A549 (cell line): ENCODE measurements around the gene IDH2. TPM values are rescaled to one million over a fixed set of nuclear protein-coding genes. Genes with fewer than 3 reads are reported as not detected.

Source experiments
- ATAC-seq, 2 experiments: fragments of 200-7000 bp in 1 of 2; fragments of >200 bp in 1 of 2; cut with Nextera tagmentation in 1 of 2; cut with Tn5 transposase in 1 of 2; 3 replicates each; pipeline versions ENCODE4 v1.8.0 to v1.9.1; 2018 to 2020; ENCODE audit warnings: mild to moderate bottlenecking in 1 of 2, moderate library complexity in 1 of 2
- CTCF ChIA-PET: fragments of 300-600 bp; sonication (Branson Sonifier 250); formaldehyde crosslinking; extraction: SDS; loops from one replicate; lab custom pipeline; 2021; ENCODE audit warnings: antibody characterized with exemption, inconsistent platforms; lab: Yijun Ruan, JAX
- POLR2A ChIA-PET: fragments of 350-600 bp; formaldehyde crosslinking; extraction: SDS; loops from one replicate; lab custom pipeline; 2021; ENCODE audit warnings: antibody characterized with exemption, inconsistent platforms; lab: Yijun Ruan, JAX
- DNase-seq, 2 experiments: peaks; one replicate each; pipeline versions ENCODE4 v3.0.0 to v3.0.0-alpha.2; 2011 to 2016; ENCODE audit warnings: low read depth in 1 of 2, low spot score in 1 of 2
- FAIRE-seq: peaks from 2 replicates; lab custom pipeline; 2011; peaks lifted over from hg19 to GRCh38; lab: Jason Lieb, UNC
- H3K27ac ChIP-seq, 2 experiments: fragments of >200 bp; sonication (Bioruptor Twin); formaldehyde crosslinking; 3 replicates each; pipeline ENCODE4 v1.5.1; 2016 to 2017
- H3K4me1 ChIP-seq: fragments of >200 bp; sonication (Bioruptor Twin); formaldehyde crosslinking; 3 replicates; pipeline ENCODE4 v1.6.1; 2016
- H3K4me2 ChIP-seq: fragments of >200 bp; sonication (Bioruptor Twin); formaldehyde crosslinking; 3 replicates; pipeline ENCODE4 v1.6.1; 2016
- H3K4me3 ChIP-seq: fragments of >200 bp; sonication (Bioruptor Twin); formaldehyde crosslinking; 3 replicates; pipeline ENCODE4 v1.5.1; 2016
- H3K9me3 ChIP-seq: fragments of >200 bp; sonication (Bioruptor Twin); formaldehyde crosslinking; 3 replicates; pipeline ENCODE4 v1.6.1; 2016
- CBX8 ChIP-seq: fragments of 200-600 bp; sonication (generic); IDR thresholded peaks from 2 replicates; pipeline ENCODE4 v1.6.1; 2016
- FOSB ChIP-seq: fragments of 250-450 bp; sonication (Bioruptor Pico); IDR thresholded peaks from 2 replicates; pipeline ENCODE4 v1.5.0; 2020; ENCODE audit warnings: mild to moderate bottlenecking, moderate library complexity
- GATA3 ChIP-seq: IDR thresholded peaks from 2 replicates; pipeline ENCODE4 v1.6.1; 2012; ENCODE audit warnings: borderline replicate concordance
- HDAC2 ChIP-seq: fragments of 200-600 bp; sonication (generic); IDR thresholded peaks from 2 replicates; pipeline ENCODE4 v1.6.1; 2016
- HEYL ChIP-seq: fragments of 250-450 bp; sonication (Bioruptor Pico); IDR thresholded peaks from 2 replicates; pipeline ENCODE4 v1.8.0; 2021; ENCODE audit warnings: mild to moderate bottlenecking, moderate library complexity
- HOXA7 ChIP-seq: fragments of 250-450 bp; sonication (Bioruptor Pico); IDR thresholded peaks from 2 replicates; pipeline ENCODE4 v1.5.0; 2020; ENCODE audit warnings: mild to moderate bottlenecking, moderate library complexity
- HOXB13 ChIP-seq: fragments of 250-450 bp; sonication (Bioruptor Pico); IDR thresholded peaks from 2 replicates; pipeline ENCODE4 v1.5.0; 2020; ENCODE audit warnings: low read depth, mild to moderate bottlenecking, moderate library complexity
- JUN ChIP-seq, 2 experiments: fragments of >200 bp; sonication (Bioruptor Twin); formaldehyde crosslinking; IDR thresholded peaks; 2 replicates in 1 of 2; 3 replicates in 1 of 2; pipeline ENCODE4 v1.6.1; 2016 to 2017
- MYC ChIP-seq: IDR thresholded peaks from 2 replicates; pipeline ENCODE4 v1.6.1; 2012; ENCODE audit warnings: mild to moderate bottlenecking, inconsistent platforms, low read length, improper control_type of control experiment, borderline replicate concordance
- RFX5 ChIP-seq: fragments of 450-650 bp; IDR thresholded peaks from 2 replicates; pipeline ENCODE4 v1.7.1; 2014; ENCODE audit warnings: antibody characterized with exemption, mild to moderate bottlenecking, moderate library complexity
- RNF2 ChIP-seq: fragments of 200-600 bp; sonication (generic); IDR thresholded peaks from 2 replicates; pipeline ENCODE4 v1.6.1; 2016; ENCODE audit warnings: low read depth, mild to moderate bottlenecking, antibody characterized with exemption, moderate library complexity, borderline replicate concordance
- SREBF2 ChIP-seq: fragments of 450-650 bp; IDR thresholded peaks from 2 replicates; pipeline ENCODE4 v1.6.1; 2014; ENCODE audit warnings: mild to moderate bottlenecking, moderate library complexity
- ZC3H11A ChIP-seq: fragments of 450-650 bp; IDR thresholded peaks from 2 replicates; pipeline ENCODE4 v1.6.1; 2014; ENCODE audit warnings: antibody characterized with exemption, mild to moderate bottlenecking
- ZFP36 ChIP-seq: fragments of 450-650 bp; IDR thresholded peaks from 2 replicates; pipeline ENCODE4 v1.6.1; 2014; ENCODE audit warnings: borderline replicate concordance; ENCODE audit not compliant: partially characterized antibody
- WGBS: methylation state at CpG from one replicate; pipeline ENCODE4 v1.1.6; 2017; ENCODE audit errors: missing lambda C conversion rate; 5-methylcytosine and 5-hydroxymethylcytosine counted together
- polyA plus RNA-seq, 4 experiments: library from polyadenylated mRNA; depleted of rRNA in 3 of 4; stranded (reverse); fragments of >200 nt; fragmentation: RNase III in 1 of 4; extraction: RNeasy Plus Mini Kit Qiagen cat#74134 plus additional on column Dnase treatment in 1 of 4; gene quantifications; 2 replicates in 3 of 4; 3 replicates in 1 of 4; pipeline ENCODE4 v1.2.3, GENCODE V29; 2011 to 2017
- TF ChIP-seq, protein P1 (sequence below): fragments of 450-650 bp; IDR thresholded peaks from 2 replicates; pipeline ENCODE4 v1.6.1; 2014; ENCODE audit warnings: antibody characterized with exemption
- TF ChIP-seq, protein P2 (sequence below): fragments of 150-350 bp; IDR thresholded peaks from 2 replicates; pipeline ENCODE4 v1.6.1; 2014; ENCODE audit warnings: low read depth, mild to moderate bottlenecking, low read length
- TF ChIP-seq, protein P3 (sequence below): IDR thresholded peaks from 2 replicates; pipeline ENCODE4 v1.6.1; 2012; ENCODE audit warnings: low read depth, borderline replicate concordance
- TF ChIP-seq, protein P4 (sequence below): IDR thresholded peaks from 2 replicates; pipeline ENCODE4 v1.6.1; 2012

The IDH2 gene
- polyA plus RNA-seq, 2 of the 4 experiments (the other 2 are of a cell fraction): 31.8 to 32.8 TPM

DNA sequence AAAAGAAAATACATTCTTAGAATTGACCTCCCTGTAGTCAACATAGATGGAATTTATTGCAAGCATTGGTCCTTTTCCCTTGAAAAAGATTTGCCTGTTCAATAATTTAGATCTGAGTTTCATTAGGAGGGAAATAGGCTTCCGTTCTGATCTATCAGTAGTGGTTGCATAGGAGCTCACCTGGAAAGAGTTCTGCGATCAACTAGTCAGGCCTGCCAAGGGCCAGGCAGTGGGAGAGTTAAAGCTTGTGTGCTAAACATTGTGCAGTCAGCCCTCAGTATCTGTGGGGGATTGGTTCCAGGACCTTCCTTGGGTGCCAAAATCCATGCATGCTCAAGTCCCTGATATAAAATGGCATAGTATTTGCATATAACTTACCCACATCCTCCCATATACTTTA is 29.6 kb upstream of the IDH2 start:
- no peak overlapping the region for H3K27ac ChIP-seq
- ATAC-seq (no peak), FAIRE-seq (no peak)
- H3K4me1 ChIP-seq: peaks cover 4% of the 10 kb centered on the region
- 95% methylated on average over 2 of the region's 2 CpGs for WGBS
- H3K4me2 ChIP-seq: no peak overlapping the region
- TF ChIP-seq, protein P1, sequence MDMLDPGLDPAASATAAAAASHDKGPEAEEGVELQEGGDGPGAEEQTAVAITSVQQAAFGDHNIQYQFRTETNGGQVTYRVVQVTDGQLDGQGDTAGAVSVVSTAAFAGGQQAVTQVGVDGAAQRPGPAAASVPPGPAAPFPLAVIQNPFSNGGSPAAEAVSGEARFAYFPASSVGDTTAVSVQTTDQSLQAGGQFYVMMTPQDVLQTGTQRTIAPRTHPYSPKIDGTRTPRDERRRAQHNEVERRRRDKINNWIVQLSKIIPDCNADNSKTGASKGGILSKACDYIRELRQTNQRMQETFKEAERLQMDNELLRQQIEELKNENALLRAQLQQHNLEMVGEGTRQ: no peak
- TF ChIP-seq ZFP36: no peak
- TF ChIP-seq CBX8: no peak
- no peak for TF ChIP-seq HDAC2
- TF ChIP-seq FOSB (CRISPR knock-in tag): no peak
- no peak for TF ChIP-seq GATA3
- no peak for TF ChIP-seq RFX5
- TF ChIP-seq HOXA7 (CRISPR knock-in tag): no peak
- TF ChIP-seq, all 56 proteins: peak for 0
- no peak overlapping the region for H3K4me3 ChIP-seq
- CTCF ChIA-PET: interaction anchor here (0.6 to 1.8 kb wide), 3 partner anchors 10 to 285 kb away, joined by 3 to 8 read pairs (median 3); no protein-coding TSS in a partner anchor
- POLR2A ChIA-PET: no interaction called here
- DNase-seq: no peak
- H3K9me3 ChIP-seq: no peaks in the 10 kb centered on the region

DNA sequence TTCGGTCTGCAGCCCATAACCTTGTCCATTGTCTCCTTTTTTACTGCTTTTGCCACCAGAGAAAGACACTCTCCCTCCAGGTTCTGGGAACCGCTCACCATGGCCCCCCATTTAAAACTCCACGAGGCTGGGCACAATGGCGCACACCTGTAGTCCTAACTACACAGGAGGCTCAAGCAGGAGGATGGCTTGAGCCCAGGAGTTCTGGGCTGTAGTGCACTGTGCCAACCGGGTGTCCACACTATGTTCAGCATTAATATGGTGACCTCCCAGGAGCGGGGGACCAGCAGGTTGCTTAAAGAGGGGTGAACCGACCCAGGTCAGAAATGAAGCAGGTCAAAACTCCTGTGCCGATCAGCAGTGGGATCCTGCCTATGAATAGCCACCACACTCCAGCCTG is 28.0 kb upstream of the IDH2 start:
- TF ChIP-seq, protein P2, sequence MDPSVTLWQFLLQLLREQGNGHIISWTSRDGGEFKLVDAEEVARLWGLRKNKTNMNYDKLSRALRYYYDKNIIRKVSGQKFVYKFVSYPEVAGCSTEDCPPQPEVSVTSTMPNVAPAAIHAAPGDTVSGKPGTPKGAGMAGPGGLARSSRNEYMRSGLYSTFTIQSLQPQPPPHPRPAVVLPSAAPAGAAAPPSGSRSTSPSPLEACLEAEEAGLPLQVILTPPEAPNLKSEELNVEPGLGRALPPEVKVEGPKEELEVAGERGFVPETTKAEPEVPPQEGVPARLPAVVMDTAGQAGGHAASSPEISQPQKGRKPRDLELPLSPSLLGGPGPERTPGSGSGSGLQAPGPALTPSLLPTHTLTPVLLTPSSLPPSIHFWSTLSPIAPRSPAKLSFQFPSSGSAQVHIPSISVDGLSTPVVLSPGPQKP: no peak
- no peak for TF ChIP-seq GATA3
- DNase-seq (no peak), FAIRE-seq (no peak), ATAC-seq (no peak)
- POLR2A ChIA-PET: no interaction called here
- H3K4me3 ChIP-seq: no peak overlapping the region
- 78% methylated on average over 8 of the region's 8 CpGs for WGBS
- H3K4me1 ChIP-seq: peaks cover 14% of the 10 kb centered on the region
- CTCF ChIA-PET: no interaction called here
- H3K9me3 ChIP-seq: no peaks in the 10 kb centered on the region
- no peak overlapping the region for H3K27ac ChIP-seq
- no peak overlapping the region for H3K4me2 ChIP-seq

DNA sequence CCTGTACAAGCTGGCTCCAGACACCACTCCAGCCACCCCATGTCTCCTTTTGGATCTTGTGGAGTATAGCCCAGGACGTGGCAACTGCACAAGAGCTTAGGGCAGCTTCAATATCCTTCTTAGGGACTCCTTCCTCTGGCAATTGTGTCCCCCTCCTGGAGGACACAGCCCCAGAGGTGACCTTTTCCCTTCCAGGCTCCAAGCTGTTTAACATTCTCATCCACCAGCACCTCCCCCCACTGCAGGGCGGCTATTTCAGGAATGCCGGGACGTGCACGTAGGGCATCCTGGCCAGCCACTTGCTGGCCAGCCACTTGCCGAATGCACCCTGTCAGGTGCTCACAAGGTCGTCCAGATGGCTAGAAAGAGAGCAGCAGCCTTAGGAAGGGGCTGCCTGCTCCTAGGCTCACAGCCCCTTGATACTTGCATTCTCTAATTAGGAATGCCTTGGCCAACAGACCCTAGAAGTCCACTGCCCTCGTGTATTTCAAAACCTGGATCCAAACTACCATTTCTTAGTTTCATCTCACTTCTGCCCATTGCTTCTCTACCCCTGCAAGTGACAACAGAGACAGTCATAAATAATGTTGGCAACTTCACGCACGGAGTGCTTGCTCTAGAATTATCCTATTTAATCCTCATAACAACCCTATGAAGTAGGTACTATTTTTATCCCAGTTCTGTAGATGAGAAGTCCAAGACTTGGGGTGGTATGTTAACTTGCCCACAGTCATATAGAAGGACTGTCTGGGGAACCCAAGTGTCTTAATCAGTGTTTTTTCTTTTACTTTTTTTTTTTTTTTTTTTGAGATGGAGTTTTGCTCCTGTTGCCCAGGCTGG is 24.5 kb upstream of the IDH2 start:
- Histone ChIP-seq H3K27ac (peak overlapping the region in 1 of 2 experiments; percentile 56; a peak in 3 of 6 replicates), H3K4me2 (peak overlapping the region; percentile 49), H3K4me1 (peaks cover 14% of the 10 kb centered on the region)
- CTCF ChIA-PET: interaction anchor here (0.5 to 2.7 kb wide), 7 partner anchors 15 to 134 kb away, joined by 3 to 11 read pairs (median 4); partner anchors contain the start of gene IDH2
- no peak for FAIRE-seq
- POLR2A ChIA-PET: no interaction called here
- WGBS: 28% methylated on average over 10 of the region's 10 CpGs
- no peak for TF ChIP-seq FOSB (CRISPR knock-in tag)
- no peak for TF ChIP-seq RNF2
- TF ChIP-seq ZC3H11A: no peak
- TF ChIP-seq, protein P3, sequence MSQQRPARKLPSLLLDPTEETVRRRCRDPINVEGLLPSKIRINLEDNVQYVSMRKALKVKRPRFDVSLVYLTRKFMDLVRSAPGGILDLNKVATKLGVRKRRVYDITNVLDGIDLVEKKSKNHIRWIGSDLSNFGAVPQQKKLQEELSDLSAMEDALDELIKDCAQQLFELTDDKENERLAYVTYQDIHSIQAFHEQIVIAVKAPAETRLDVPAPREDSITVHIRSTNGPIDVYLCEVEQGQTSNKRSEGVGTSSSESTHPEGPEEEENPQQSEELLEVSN: peak; percentile 25; the same call in 1 of the 2 replicates
- no peak for TF ChIP-seq HEYL (CRISPR knock-in tag)
- TF ChIP-seq, protein P4, sequence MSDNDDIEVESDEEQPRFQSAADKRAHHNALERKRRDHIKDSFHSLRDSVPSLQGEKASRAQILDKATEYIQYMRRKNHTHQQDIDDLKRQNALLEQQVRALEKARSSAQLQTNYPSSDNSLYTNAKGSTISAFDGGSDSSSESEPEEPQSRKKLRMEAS: peak; percentile 61
- no peak for TF ChIP-seq ZFP36
- TF ChIP-seq MYC: no peak
- no peak for TF ChIP-seq JUN (IDR thresholded peaks at IDR 0.05)
- no peak for TF ChIP-seq SREBF2
- no peak for TF ChIP-seq HOXB13 (CRISPR knock-in tag)
- TF ChIP-seq, all 56 proteins: peak for 2
- no peaks in the 10 kb centered on the region for H3K9me3 ChIP-seq
- DNase-seq (peak in 1 of 2 experiments; percentile 50), ATAC-seq (peak; percentile 85 to 86)
- no peak overlapping the region for H3K4me3 ChIP-seq
